SK-N-MC (cell line): Measurements from ENCODE around the gene SIRPB1.

Source experiments
- EZH2 ChIP-seq: fragments of 200-600 bp; sonication (generic); IDR thresholded peaks from one replicate; pipeline ENCODE4 v1.6.1; 2017; ENCODE audit warnings: antibody characterized with exemption
- POLR2AphosphoS5 ChIP-seq: IDR thresholded peaks from 2 replicates; pipeline ENCODE4 v1.6.1; 2012; ENCODE audit warnings: mild to moderate bottlenecking, low read depth, low read length, borderline replicate concordance

DNA sequence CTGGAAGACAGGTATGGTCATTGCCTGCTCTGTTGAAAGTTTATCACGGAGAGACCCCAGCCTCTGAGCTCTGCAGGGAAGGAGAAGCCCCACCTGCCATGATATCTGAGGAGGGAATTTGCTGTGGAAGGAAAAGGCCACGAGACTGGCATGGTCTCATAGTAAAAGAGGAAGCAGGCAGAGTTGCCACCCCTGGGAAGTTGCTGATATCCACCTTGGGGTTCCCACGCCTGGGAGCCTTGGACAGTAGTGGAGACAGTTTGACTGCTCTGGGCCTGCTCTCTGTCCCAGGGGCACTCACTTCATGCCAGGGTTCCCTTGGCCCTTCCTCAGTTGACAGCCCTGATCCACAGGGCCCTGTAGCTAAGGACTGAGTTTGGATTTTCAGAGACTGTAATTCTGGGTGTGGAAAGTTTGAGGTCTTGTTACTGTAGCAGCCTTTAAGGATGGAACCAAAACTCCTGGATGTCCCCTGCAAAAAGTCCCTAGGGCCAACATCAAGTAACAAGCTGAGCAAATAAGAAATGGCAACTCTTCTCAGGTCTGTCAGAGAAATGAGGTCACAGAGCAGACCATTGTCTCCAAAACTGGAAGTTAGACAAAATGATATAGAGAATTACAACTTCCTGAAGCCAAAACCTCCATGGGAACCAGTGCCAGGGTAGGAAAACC lies 6.9 kb upstream of the SIRPB1 start:
- TF ChIP-seq EZH2: no peak
- TF ChIP-seq POLR2AphosphoS5: no peak
